HL-60 (cell line): ENCODE measurements around the gene HINT1.
"Not testable (repeated sequence)": the region's sequence is repeated elsewhere in the genome, so short reads cannot be mapped to it uniquely, and the experiment has no call there.

ENCODE experiments used
- GABPA ChIP-seq: IDR thresholded peaks from 2 replicates; pipeline ENCODE4 v1.6.1; 2012; ENCODE audit warnings: low read depth
- TF ChIP-seq, protein P1 (sequence below): IDR thresholded peaks from one replicate; pipeline ENCODE4 v1.5.1; 2011; ENCODE audit warnings: low read length, control low read depth, inconsistent platforms; ENCODE audit not compliant: insufficient read depth

DNA sequence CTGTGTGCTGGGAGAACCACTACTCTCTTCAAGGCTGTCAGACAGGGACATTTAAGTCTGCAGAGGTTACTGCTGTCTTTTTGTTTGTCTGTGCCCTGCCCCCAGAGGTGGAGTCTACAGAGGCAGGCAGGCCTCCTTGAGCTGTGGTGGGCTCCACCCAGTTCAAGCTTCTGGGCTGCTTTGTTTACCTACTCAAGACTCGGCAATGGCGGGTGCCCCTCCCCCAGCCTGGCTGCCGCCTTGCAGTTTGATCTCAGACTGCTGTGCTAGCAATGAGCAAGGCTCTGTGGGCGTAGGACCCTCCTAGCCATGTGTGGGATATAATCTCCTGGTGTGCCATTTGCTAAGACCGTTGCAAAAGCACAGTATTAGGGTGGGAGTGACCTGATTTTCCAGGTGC, 26.6 kb downstream of the HINT1 start:
- TF ChIP-seq, protein P1, sequence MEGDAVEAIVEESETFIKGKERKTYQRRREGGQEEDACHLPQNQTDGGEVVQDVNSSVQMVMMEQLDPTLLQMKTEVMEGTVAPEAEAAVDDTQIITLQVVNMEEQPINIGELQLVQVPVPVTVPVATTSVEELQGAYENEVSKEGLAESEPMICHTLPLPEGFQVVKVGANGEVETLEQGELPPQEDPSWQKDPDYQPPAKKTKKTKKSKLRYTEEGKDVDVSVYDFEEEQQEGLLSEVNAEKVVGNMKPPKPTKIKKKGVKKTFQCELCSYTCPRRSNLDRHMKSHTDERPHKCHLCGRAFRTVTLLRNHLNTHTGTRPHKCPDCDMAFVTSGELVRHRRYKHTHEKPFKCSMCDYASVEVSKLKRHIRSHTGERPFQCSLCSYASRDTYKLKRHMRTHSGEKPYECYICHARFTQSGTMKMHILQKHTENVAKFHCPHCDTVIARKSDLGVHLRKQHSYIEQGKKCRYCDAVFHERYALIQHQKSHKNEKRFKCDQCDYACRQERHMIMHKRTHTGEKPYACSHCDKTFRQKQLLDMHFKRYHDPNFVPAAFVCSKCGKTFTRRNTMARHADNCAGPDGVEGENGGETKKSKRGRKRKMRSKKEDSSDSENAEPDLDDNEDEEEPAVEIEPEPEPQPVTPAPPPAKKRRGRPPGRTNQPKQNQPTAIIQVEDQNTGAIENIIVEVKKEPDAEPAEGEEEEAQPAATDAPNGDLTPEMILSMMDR = not testable (repeated sequence)
- TF ChIP-seq GABPA = not testable (repeated sequence)
